GM10248 (cell line): ENCODE data around the gene MIER1.
A peak's percentile ranks its signal among the peaks of the same experiment; 100 is the strongest.
"Not testable (repeated sequence)": the region's sequence is repeated elsewhere in the genome, so short reads cannot be mapped to it uniquely, and the experiment has no call there.

Source experiments
- CTCF ChIA-PET: fragments of 300-600 bp; sonication (Branson Sonifier 250); formaldehyde crosslinking; extraction: SDS; loops from one replicate; lab custom pipeline; 2021; ENCODE audit warnings: antibody characterized with exemption; lab: Yijun Ruan, JAX
- POLR2A ChIA-PET: fragments of 350-650 bp; sonication (Branson Sonifier 250); formaldehyde crosslinking; extraction: SDS; loops from one replicate; lab custom pipeline; 2020; ENCODE audit warnings: antibody characterized with exemption; lab: Yijun Ruan, JAX
- DNase-seq: peaks from one replicate; pipeline ENCODE4 v3.0.0; 2012; ENCODE audit errors: extremely low spot score
- CTCF ChIP-seq: IDR thresholded peaks from 2 replicates; pipeline ENCODE4 v1.5.1; 2012; ENCODE audit warnings: mild to moderate bottlenecking, low read depth; ENCODE audit errors: extremely low read depth, missing control alignments, control extremely low read depth

The MIER1 gene

GRCh38 chr1:66924756-66925557, at the start of gene MIER1, which contains the start of gene DNAI4:
MIER1 (plus strand) TSS chr1:66924990; CDS start chr1:66925029, 39 bp downstream.
DNAI4 (minus strand) TSS chr1:66924856; CDS start chr1:66924831, 25 bp downstream.
- ChIA-PET CTCF (interaction anchor here (1.0 to 3.0 kb wide), 7 partner anchors 9 to 507 kb away, joined by 3 to 9 read pairs (median 4); no protein-coding TSS in a partner anchor), POLR2A (interaction anchor here (1.3 kb wide), 1 partner anchor 9 kb away, joined by 4 read pairs; no protein-coding TSS in a partner anchor)
- TF ChIP-seq CTCF, result no peak
- peak; percentile 99 for DNase-seq

GRCh38 chr1:66876664-66877063, 48.1 kb upstream of the MIER1 start:
- DNase-seq, result no peak
- ChIA-PET POLR2A (no interaction called here), CTCF (no interaction called here)
- TF ChIP-seq CTCF, result no peak

GRCh38 chr1:66889030-66889429, 35.8 kb upstream of the MIER1 start:
- POLR2A ChIA-PET, result no interaction called here
- DNase-seq, result no peak
- TF ChIP-seq CTCF, result no peak
- CTCF ChIA-PET, result interaction anchor here (1.3 kb wide), 1 partner anchor 10 kb away, joined by 4 read pairs; no protein-coding TSS in a partner anchor

- CTCF ChIA-PET, result no interaction called here
- no peak for DNase-seq
- POLR2A ChIA-PET, result no interaction called here
- TF ChIP-seq CTCF, result no peak
Observed at GRCh38 chr1:66890621-66891020, 34.2 kb upstream of the MIER1 start.

- TF ChIP-seq CTCF, result no peak
- ChIA-PET CTCF (no interaction called here), POLR2A (no interaction called here)
- no peak for DNase-seq
Observed at GRCh38 chr1:66893712-66894111, 31.1 kb upstream of the MIER1 start.

DNA sequence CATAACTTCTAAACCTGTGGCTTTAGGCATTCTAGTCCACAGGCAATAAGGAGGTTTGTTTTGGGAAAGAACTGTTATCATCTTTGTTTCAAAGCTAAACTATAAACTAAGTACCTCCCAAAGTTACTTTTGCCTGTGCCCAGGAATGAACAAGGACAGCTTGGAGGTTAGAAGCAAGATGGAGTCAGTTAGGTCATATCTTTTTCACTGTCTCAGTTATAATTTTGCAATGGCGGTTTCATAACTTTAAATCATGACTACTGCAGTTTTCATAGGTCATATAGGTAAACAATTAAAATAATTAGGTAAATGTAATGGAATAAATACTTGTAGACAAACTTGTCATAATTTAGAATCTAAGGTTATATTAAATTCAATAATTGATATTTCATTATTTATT, 9.6 kb upstream of the MIER1 start:
- CTCF ChIA-PET, result interaction anchor here (1.1 to 2.3 kb wide), 3 partner anchors 9 to 845 kb away, joined by 3 to 8 read pairs (median 4); partner anchors contain the start of genes DNAI4 and MIER1
- POLR2A ChIA-PET, DNase-seq: not testable (repeated sequence)

GRCh38 chr1:66916320-66916719, 8.5 kb upstream of the MIER1 start:
- POLR2A ChIA-PET, result no interaction called here
- DNase-seq, result no peak
- TF ChIP-seq CTCF, result no peak
- CTCF ChIA-PET, result no interaction called here
